NT2/D1 (cell line): ENCODE results near the gene PICALM.

Experiments
- DNase-seq: peaks from one replicate; pipeline ENCODE4 v3.0.0-alpha.2; 2011; ENCODE audit warnings: low read depth, low spot score
- H3K27me3 ChIP-seq: 2 replicates; pipeline ENCODE4 v1.6.0; 2011; ENCODE audit warnings: mild to moderate bottlenecking; ENCODE audit not compliant: insufficient read length, insufficient read depth
- H3K36me3 ChIP-seq: 2 replicates; pipeline ENCODE4 v1.6.1; 2011; ENCODE audit warnings: mild to moderate bottlenecking, low read length, mixed read lengths; ENCODE audit not compliant: insufficient read depth, insufficient read length
- H3K4me1 ChIP-seq: 2 replicates; pipeline ENCODE4 v1.5.1; 2011; ENCODE audit not compliant: insufficient read depth, insufficient read length
- H3K4me3 ChIP-seq: 2 replicates; pipeline ENCODE4 v1.5.1; 2011; ENCODE audit warnings: low read depth; ENCODE audit not compliant: insufficient read length
- H3K9ac ChIP-seq: 2 replicates; pipeline ENCODE4 v1.6.0; 2011; ENCODE audit warnings: low read depth; ENCODE audit not compliant: insufficient read length
- H3K9me3 ChIP-seq: 2 replicates; pipeline ENCODE4 v1.5.1; 2011; ENCODE audit warnings: mild to moderate bottlenecking, low read length; ENCODE audit not compliant: insufficient read depth
- SUZ12 ChIP-seq: IDR thresholded peaks from 2 replicates; pipeline ENCODE4 v1.6.1; 2011; ENCODE audit not compliant: insufficient read length, insufficient read depth; ENCODE audit errors: extremely low read depth
- YY1 ChIP-seq: IDR thresholded peaks from 2 replicates; pipeline ENCODE4 v1.6.1; 2011; ENCODE audit not compliant: insufficient read length, insufficient read depth
- ZNF274 ChIP-seq: IDR thresholded peaks from 2 replicates; pipeline ENCODE4 v1.6.1; 2011; ENCODE audit warnings: mild to moderate bottlenecking, low read depth, low read length

The PICALM gene

GRCh38 chr11:86068951-86069407 lies at the start of gene PICALM:
PICALM (minus strand) TSS chr11:86069084; CDS start chr11:86068780, 304 bp downstream.
- no peaks in the 10 kb centered on the region for H3K36me3 ChIP-seq
- TF ChIP-seq ZNF274 (no peak), SUZ12 (no peak), YY1 (peak; percentile 70)
- peak within 1 kb of the TSS; percentile 84 for H3K4me3 ChIP-seq
- H3K4me1 ChIP-seq: no peaks in the 10 kb centered on the region
- H3K9me3 ChIP-seq: no peaks in the 10 kb centered on the region
- H3K27me3 ChIP-seq: no peaks in the 10 kb centered on the region
- peak within 1 kb of the TSS; percentile 82 for H3K9ac ChIP-seq
- peak; percentile 92 for DNase-seq

GRCh38 chr11:86118253-86118652 lies 49.4 kb upstream of the PICALM start:
- TF ChIP-seq SUZ12 (no peak), ZNF274 (no peak), YY1 (no peak)
- no peak overlapping the region for H3K4me3 ChIP-seq
- no peak overlapping the region for H3K9ac ChIP-seq
- H3K9me3 ChIP-seq: no peaks in the 10 kb centered on the region
- no peaks in the 10 kb centered on the region for H3K36me3 ChIP-seq
- no peaks in the 10 kb centered on the region for H3K27me3 ChIP-seq
- H3K4me1 ChIP-seq: no peaks in the 10 kb centered on the region
- DNase-seq: no peak

DNA sequence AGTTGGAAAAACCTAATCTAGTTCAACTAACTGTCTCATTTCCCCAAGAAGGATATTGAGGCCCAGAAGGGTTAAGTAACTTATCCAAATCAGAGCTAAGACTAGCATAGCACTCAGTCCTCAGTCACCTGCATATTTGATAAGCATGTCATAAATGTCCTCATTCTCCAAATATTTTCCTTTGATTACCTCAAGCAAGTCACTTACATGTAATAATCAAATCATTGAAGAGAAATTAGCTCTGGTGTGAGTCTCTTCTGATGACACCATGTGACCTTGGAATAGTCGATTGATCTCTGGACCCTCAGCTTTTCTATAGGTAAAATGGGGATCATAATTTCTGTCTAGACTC lies 48.8 kb upstream of the PICALM start:
- Histone ChIP-seq H3K9me3 (no peaks in the 10 kb centered on the region), H3K9ac (no peak overlapping the region), H3K27me3 (no peaks in the 10 kb centered on the region), H3K4me3 (no peak overlapping the region), H3K4me1 (no peaks in the 10 kb centered on the region), H3K36me3 (no peaks in the 10 kb centered on the region)
- DNase-seq: no peak
- TF ChIP-seq SUZ12 (no peak), YY1 (no peak), ZNF274 (no peak)

DNA sequence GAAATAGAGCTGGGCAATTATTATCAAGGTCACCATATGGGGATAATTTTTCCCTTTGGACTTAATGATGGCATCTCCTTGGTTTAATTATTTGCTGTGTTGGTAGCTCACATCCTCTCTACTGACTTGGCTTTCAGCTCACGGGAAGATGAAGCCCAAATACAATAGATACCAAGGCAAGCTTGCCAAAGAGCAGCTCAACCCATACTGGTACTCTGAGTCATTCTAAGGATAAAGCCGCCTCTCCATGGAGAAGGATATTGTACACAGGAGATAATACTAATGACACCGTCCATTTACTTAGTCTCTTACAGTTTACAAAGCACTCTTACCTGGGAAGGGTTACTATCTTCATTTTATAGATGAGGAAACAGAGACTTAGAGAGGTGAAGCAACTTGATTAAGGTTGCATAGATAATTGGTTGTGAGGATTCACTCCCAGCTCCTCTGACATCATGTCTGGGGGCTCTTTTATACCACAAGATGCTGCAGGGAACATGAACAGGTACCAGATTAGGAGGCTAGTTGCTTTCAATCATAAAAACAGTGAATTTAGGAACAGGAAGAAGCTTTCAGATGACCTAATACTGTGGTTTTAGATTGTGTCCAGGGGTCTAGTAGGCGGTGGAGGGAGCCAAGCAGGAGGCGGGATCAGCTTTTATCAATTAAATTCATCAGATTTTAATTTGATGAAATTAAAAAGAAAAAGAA lies 48.3 kb upstream of the PICALM start:
- Histone ChIP-seq H3K4me3 (no peak overlapping the region), H3K9ac (no peak overlapping the region), H3K27me3 (no peaks in the 10 kb centered on the region), H3K4me1 (no peaks in the 10 kb centered on the region), H3K9me3 (no peaks in the 10 kb centered on the region; the same call in 1 of the 2 replicates), H3K36me3 (no peaks in the 10 kb centered on the region)
- TF ChIP-seq YY1: no peak
- no peak for TF ChIP-seq SUZ12
- no peak for TF ChIP-seq ZNF274
- DNase-seq: no peak

DNA sequence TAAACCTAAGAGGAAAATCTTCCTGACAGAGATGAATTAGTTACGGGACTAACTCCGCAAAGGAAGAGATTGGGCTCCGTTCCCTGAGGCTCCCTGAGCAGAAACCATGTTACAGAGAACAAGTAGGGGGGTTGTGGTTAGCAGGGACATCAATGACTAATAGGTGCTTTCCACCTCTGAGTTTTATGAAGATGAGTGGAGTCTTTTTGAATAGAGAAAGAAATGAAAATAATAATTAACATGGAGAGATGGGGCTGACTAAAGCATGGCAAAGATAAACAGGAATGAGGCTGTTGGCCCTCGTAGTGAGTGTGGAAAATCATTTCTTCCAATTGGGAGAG lies 47.5 kb upstream of the PICALM start:
- Histone ChIP-seq H3K9me3 (no peaks in the 10 kb centered on the region; the same call in 1 of the 2 replicates), H3K9ac (no peak overlapping the region), H3K36me3 (no peaks in the 10 kb centered on the region), H3K4me3 (no peak overlapping the region), H3K27me3 (no peaks in the 10 kb centered on the region), H3K4me1 (no peaks in the 10 kb centered on the region)
- DNase-seq: no peak
- TF ChIP-seq SUZ12: no peak
- TF ChIP-seq YY1: no peak
- TF ChIP-seq ZNF274: no peak

DNA sequence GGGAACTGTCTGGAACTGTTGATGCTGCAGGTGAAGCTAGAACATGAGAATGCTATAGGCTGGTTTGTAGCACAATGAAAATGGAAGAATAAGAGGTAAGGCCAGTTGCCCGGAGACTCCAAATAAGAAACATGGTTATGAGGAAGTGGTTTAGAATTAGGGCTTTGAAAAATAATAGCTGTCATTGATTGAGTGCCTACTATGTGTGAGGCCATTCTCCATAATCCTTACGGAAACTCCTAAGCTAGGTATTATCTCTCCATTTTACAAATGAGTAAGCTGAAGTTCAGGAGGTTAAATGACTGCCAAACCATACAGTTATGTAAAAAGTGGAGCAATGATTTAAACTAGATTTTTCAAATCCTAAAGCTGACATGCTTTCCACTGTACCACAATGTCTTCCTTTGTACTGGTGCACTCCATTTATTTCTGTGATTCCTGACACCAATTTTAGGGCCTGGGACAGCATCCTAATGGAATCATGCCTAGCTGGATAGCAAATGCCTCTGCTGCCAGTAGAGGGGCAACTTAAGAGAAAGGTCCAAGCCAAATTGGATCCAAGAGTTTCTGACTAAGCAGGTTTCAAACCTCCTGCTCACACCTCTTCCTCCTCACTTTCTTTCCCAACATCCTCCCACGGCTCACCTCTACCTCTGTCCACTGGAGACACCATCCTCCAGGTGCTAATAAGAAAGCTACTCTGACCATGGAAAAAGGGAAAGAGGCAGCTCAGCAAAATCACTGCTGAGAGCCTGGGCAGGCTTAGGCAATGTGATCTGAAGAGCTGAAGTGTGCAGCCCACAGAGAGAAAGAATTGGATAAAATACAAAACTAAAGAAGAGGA lies 46.9 kb upstream of the PICALM start:
- H3K9me3 ChIP-seq: no peaks in the 10 kb centered on the region; the same call in 1 of the 2 replicates
- H3K9ac ChIP-seq: no peak overlapping the region
- H3K4me1 ChIP-seq: no peaks in the 10 kb centered on the region
- TF ChIP-seq SUZ12: no peak
- no peak for DNase-seq
- H3K27me3 ChIP-seq: no peaks in the 10 kb centered on the region
- no peak overlapping the region for H3K4me3 ChIP-seq
- no peaks in the 10 kb centered on the region for H3K36me3 ChIP-seq

DNA sequence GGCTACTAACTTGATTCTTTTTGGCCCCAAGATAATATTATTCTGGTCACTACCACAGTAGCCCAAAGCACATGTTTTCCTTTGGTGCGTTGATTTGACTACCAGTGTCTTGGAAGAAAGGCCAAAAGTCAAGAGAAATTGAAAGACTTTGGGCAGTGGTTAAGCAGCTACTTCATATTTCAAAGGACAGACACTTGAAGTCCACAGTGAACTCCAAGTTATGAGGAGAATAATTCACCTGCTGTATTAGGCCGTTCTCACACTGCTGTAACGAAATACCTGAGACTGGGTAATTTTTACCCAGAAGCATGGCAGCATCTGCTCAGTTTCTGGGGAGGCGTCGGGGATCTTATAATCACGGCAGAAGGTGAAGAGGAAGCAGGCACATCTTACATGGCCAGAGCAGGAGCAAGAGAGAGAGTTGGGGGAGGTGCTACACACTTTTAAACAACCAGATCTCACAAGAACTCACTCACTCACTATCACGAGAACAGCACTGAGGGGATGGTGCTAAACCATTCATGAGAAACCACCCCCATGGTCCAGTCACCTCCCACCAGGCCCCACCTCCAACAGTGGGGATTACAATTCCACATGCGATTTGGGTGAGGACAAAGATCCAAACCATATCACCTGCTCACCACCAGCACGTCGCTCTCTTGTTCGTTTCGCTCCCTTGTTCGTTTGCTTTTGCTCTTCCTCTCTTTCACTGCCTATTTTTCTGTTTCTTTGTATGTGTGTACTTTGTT lies 40.2 kb upstream of the PICALM start:
- no peaks in the 10 kb centered on the region for H3K27me3 ChIP-seq
- H3K36me3 ChIP-seq: no peaks in the 10 kb centered on the region
- TF ChIP-seq YY1 (no peak), ZNF274 (no peak), SUZ12 (no peak)
- H3K9ac ChIP-seq: no peak overlapping the region
- H3K4me3 ChIP-seq: no peak overlapping the region
- no peaks in the 10 kb centered on the region for H3K4me1 ChIP-seq
- no peaks in the 10 kb centered on the region; the same call in 1 of the 2 replicates for H3K9me3 ChIP-seq
- no peak for DNase-seq
